ENCODE measurements around the gene KCNJ9.

Gene KCNJ9

GRCh38 chr1:160066829-160067745, 14.3 kb upstream of the KCNJ9 start:
- no peak for DNase-seq (ENCODE audit: low spot score)

GRCh38 chr1:160068225-160068624, 13.1 kb upstream of the KCNJ9 start:
- DNase-seq (ENCODE audit: low spot score): no peak

- no peak for DNase-seq (ENCODE audit: low spot score)
Measured at GRCh38 chr1:160069460-160070231, 11.7 kb upstream of the KCNJ9 start, which contains the start of gene KCNJ10. KCNJ10 (minus strand) TSS chr1:160070160; CDS start chr1:160042532, 27,628 bp downstream.

- peak; percentile 57 for DNase-seq (ENCODE audit: low spot score)
Measured at GRCh38 chr1:160070243-160071163, 10.8 kb upstream of the KCNJ9 start.

- no peak for DNase-seq (ENCODE audit: low spot score)
Measured at GRCh38 chr1:160071289-160071688, 10.0 kb upstream of the KCNJ9 start.

GRCh38 chr1:160074865-160075264, 6.5 kb upstream of the KCNJ9 start:
- DNase-seq (ENCODE audit: low spot score): no peak

- DNase-seq (ENCODE audit: low spot score): no peak
Measured at GRCh38 chr1:160075836-160076235, 5.5 kb upstream of the KCNJ9 start.

GRCh38 chr1:160076295-160076694, 5.0 kb upstream of the KCNJ9 start:
- DNase-seq (ENCODE audit: low spot score): peak; percentile 17

GRCh38 chr1:160077486-160077885, 3.9 kb upstream of the KCNJ9 start:
- no peak for DNase-seq (ENCODE audit: low spot score)

GRCh38 chr1:160078512-160079195, 2.7 kb upstream of the KCNJ9 start:
- DNase-seq (ENCODE audit: low spot score): peak; percentile 49

- no peak for DNase-seq (ENCODE audit: low spot score)
Measured at GRCh38 chr1:160079448-160079847, 1.9 kb upstream of the KCNJ9 start.

- DNase-seq (ENCODE audit: low spot score): no peak
Measured at GRCh38 chr1:160080381-160081100, 797 bp upstream of the KCNJ9 start.

GRCh38 chr1:160082487-160082886, 1.1 kb downstream of the KCNJ9 start:
- no peak for DNase-seq (ENCODE audit: low spot score)

GRCh38 chr1:160082926-160083325, 1.6 kb downstream of the KCNJ9 start:
- no peak for DNase-seq (ENCODE audit: low spot score)

- DNase-seq (ENCODE audit: low spot score): peak; percentile 79
Measured at GRCh38 chr1:160083968-160084770, 2.8 kb downstream of the KCNJ9 start.

GRCh38 chr1:160084771-160085321, 3.5 kb downstream of the KCNJ9 start:
- no peak for DNase-seq (ENCODE audit: low spot score)

GRCh38 chr1:160085686-160086455, 4.5 kb downstream of the KCNJ9 start:
- DNase-seq (ENCODE audit: low spot score): peak; percentile 67

- no peak for DNase-seq (ENCODE audit: low spot score)
Measured at GRCh38 chr1:160086456-160086892, 5.1 kb downstream of the KCNJ9 start.
